Transverse colon (tissue), 4 donors: Measurements from ENCODE around the gene ARHGAP24.

Experiments
- EP300 ChIP-seq: sonication (generic); formaldehyde crosslinking; IDR thresholded peaks from one replicate; pipeline ENCODE4 v1.6.1; 2017; ENCODE audit warnings: antibody characterized with exemption, low read depth
- POLR2A ChIP-seq: fragments of 450-650 bp; IDR thresholded peaks from one replicate; pipeline ENCODE4 v1.6.1; 2016; ENCODE audit warnings: antibody characterized with exemption, mild to moderate bottlenecking, moderate library complexity
- POLR2AphosphoS5 ChIP-seq, 3 donors: sonication (generic); formaldehyde crosslinking; IDR thresholded peaks; one replicate each; pipeline ENCODE4 v1.6.1; 2016; ENCODE audit warnings: antibody characterized with exemption in 3 of 3
- TF ChIP-seq, protein P1 (sequence below), 5 experiments: fragments of 200-600 bp in 3 of 5; fragments of 450-650 bp in 2 of 5; sonication (generic) in 3 of 5; IDR thresholded peaks; 1 replicate in 2 of 5; 2 replicates in 3 of 5; pipeline ENCODE4 v1.5.1; 2016 to 2017; ENCODE audit warnings: antibody characterized with exemption in 5 of 5, inconsistent platforms in 3 of 5, mild to moderate bottlenecking in 2 of 5, moderate library complexity in 1 of 5

DNA sequence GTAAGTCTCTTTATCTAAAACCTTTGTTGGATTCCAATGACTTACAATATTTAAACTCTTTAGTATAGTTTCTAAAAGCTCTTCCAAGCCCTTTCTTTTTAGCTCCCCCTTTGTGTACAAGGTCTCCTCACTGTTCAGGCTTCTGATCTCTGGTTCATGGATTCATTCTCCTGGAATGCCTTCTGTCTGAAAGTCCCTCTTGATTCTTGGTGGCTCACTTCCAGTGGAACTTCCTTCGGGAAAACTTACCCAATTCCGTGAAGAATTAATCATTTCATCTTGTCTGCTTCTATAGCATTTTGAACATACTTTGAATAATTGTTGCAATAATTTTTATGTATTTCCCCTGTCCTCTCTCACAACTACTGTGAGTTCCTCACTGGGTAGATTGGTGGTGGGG lies 3.6 kb downstream of the ARHGAP24 start:
- TF ChIP-seq, protein P1, sequence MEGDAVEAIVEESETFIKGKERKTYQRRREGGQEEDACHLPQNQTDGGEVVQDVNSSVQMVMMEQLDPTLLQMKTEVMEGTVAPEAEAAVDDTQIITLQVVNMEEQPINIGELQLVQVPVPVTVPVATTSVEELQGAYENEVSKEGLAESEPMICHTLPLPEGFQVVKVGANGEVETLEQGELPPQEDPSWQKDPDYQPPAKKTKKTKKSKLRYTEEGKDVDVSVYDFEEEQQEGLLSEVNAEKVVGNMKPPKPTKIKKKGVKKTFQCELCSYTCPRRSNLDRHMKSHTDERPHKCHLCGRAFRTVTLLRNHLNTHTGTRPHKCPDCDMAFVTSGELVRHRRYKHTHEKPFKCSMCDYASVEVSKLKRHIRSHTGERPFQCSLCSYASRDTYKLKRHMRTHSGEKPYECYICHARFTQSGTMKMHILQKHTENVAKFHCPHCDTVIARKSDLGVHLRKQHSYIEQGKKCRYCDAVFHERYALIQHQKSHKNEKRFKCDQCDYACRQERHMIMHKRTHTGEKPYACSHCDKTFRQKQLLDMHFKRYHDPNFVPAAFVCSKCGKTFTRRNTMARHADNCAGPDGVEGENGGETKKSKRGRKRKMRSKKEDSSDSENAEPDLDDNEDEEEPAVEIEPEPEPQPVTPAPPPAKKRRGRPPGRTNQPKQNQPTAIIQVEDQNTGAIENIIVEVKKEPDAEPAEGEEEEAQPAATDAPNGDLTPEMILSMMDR (IDR thresholded peaks at IDR 0.05) = no peak
- TF ChIP-seq POLR2A (no peak), POLR2AphosphoS5 (IDR thresholded peaks at IDR 0.05) (no peak), EP300 (no peak)
